HEK293 (cell line): ENCODE data around the gene HARBI1.

Experiments used
- RBAK ChIP-seq: fragments of 450-650 bp; formaldehyde crosslinking; IDR thresholded peaks from 2 replicates; pipeline ENCODE4 v1.5.1; 2016; ENCODE audit warnings: missing biosample characterization, missing genetic modification characterization
- TF ChIP-seq, protein P1 (sequence below): fragments of 450-650 bp; formaldehyde crosslinking; IDR thresholded peaks from 2 replicates; pipeline ENCODE4 v1.5.1; 2016; ENCODE audit warnings: missing biosample characterization, missing genetic modification characterization

DNA sequence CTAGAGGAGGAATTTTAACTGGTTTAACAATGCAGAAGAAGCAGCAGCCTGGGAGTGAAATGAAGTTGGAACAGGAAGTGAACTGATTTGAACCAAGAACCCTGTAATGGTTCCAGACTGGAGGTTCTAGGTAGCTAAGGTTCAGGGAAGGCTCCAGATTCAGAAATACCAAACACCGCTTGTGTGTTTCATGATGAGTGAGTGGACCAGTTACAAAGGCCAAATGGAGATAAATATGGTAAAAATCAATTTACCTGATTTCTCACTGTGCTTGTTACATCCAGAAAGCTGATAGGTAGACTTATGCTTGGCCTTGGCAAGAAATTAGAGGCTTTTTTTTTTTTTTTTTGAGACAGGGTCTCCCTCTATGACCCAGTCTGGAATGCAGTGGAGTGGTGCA is 13.2 kb upstream of the HARBI1 start:
- no peak for TF ChIP-seq RBAK (tag by site-specific recombination)
- TF ChIP-seq, protein P1, sequence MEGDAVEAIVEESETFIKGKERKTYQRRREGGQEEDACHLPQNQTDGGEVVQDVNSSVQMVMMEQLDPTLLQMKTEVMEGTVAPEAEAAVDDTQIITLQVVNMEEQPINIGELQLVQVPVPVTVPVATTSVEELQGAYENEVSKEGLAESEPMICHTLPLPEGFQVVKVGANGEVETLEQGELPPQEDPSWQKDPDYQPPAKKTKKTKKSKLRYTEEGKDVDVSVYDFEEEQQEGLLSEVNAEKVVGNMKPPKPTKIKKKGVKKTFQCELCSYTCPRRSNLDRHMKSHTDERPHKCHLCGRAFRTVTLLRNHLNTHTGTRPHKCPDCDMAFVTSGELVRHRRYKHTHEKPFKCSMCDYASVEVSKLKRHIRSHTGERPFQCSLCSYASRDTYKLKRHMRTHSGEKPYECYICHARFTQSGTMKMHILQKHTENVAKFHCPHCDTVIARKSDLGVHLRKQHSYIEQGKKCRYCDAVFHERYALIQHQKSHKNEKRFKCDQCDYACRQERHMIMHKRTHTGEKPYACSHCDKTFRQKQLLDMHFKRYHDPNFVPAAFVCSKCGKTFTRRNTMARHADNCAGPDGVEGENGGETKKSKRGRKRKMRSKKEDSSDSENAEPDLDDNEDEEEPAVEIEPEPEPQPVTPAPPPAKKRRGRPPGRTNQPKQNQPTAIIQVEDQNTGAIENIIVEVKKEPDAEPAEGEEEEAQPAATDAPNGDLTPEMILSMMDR (tag by site-specific recombination), result no peak
